CD4-positive, alpha-beta T cell (primary cell): Measurements from ENCODE around the gene DRD3. TPM values are rescaled to one million over a fixed set of nuclear protein-coding genes. Genes with fewer than 3 reads are reported as not detected.

Experiments used
- ATAC-seq: fragments of 200-7000 bp; cut with Tn5 transposase; one replicate; pipeline ENCODE4 v1.10.0; 2022; ENCODE audit warnings: mild to moderate bottlenecking; ENCODE audit not compliant: poor library complexity
- CTCF ChIA-PET: fragments of 350-600 bp; sonication (Branson Sonifier 250); formaldehyde crosslinking; loops from one replicate; lab custom pipeline; 2021; ENCODE audit warnings: antibody characterized with exemption, inconsistent platforms; lab: Charles Lee
- POLR2A ChIA-PET: fragments of 350-600 bp; sonication (Branson Sonifier 250); formaldehyde crosslinking; loops from one replicate; lab custom pipeline; 2021; ENCODE audit warnings: antibody characterized with exemption, inconsistent platforms; lab: Charles Lee
- DNase-seq, 14 experiments: peaks; one replicate each; pipeline ENCODE4 v3.0.0-alpha.2; 2013 to 2020; ENCODE audit warnings: mixed read lengths in 2 of 14
- H3K27ac ChIP-seq, 2 donors: one replicate each; pipeline versions ENCODE4 v1.5.1 to v1.7.0; 2013; ENCODE audit warnings: low read length in 2 of 2, low read depth in 1 of 2, mild to moderate bottlenecking in 1 of 2
- H3K27me3 ChIP-seq, 2 experiments: 1 replicate in 1 of 2; 2 replicates in 1 of 2; pipeline versions ENCODE4 v1.6.1 to v1.7.0; 2013; ENCODE audit warnings: low read length in 2 of 2, control low read depth in 1 of 2, mild to moderate bottlenecking in 1 of 2, moderate library complexity in 1 of 2; ENCODE audit not compliant: insufficient read depth in 2 of 2, control insufficient read depth in 1 of 2
- H3K36me3 ChIP-seq: one replicate; pipeline ENCODE4 v1.6.1; 2013; ENCODE audit warnings: low read length, control low read depth; ENCODE audit not compliant: insufficient read depth
- H3K4me1 ChIP-seq: one replicate; pipeline ENCODE4 v1.6.1; 2013; ENCODE audit warnings: low read length, control low read depth; ENCODE audit not compliant: insufficient read depth
- H3K4me3 ChIP-seq: one replicate; pipeline ENCODE4 v1.5.1; 2013; ENCODE audit warnings: mild to moderate bottlenecking, low read length, moderate library complexity
- H3K9me3 ChIP-seq, 2 experiments: 1 replicate in 1 of 2; 2 replicates in 1 of 2; pipeline versions ENCODE4 v1.6.1 to v1.7.0; 2013; ENCODE audit warnings: low read length in 2 of 2, mild to moderate bottlenecking in 2 of 2, control low read depth in 1 of 2, moderate library complexity in 1 of 2; ENCODE audit not compliant: control insufficient read depth in 1 of 2, insufficient read depth in 1 of 2
- H3K27ac Mint-ChIP-seq: one replicate; pipeline ENCODE4 v1.8.0; 2020; ENCODE audit warnings: mixed read lengths
- H3K27me3 Mint-ChIP-seq: one replicate; pipeline ENCODE4 v1.8.0; 2021; ENCODE audit warnings: mixed read lengths
- H3K36me3 Mint-ChIP-seq: one replicate; pipeline ENCODE4 v1.8.0; 2021; ENCODE audit warnings: low read depth, mixed read lengths
- H3K4me1 Mint-ChIP-seq: one replicate; pipeline ENCODE4 v1.8.0; 2021; ENCODE audit warnings: low read depth, mixed read lengths
- H3K4me3 Mint-ChIP-seq: one replicate; pipeline ENCODE4 v1.8.0; 2020; ENCODE audit warnings: mild to moderate bottlenecking, mixed read lengths
- H3K9me3 Mint-ChIP-seq: one replicate; pipeline ENCODE4 v1.8.0; 2020; ENCODE audit warnings: mixed read lengths
- intact Hi-C, 2 experiments: fragments of 100-400 bp; cut with DNase I in 1 of 2; cut with micrococcal nuclease in 1 of 2; formaldehyde crosslinking; loops; one replicate each; pipeline versions ENCODE4 v1.15.1 to v1.9.0; 2023 to 2025; cut with DNase I, micrococcal nuclease
- total RNA-seq, 174 experiments: library from RNA in 2 of 174; stranded (reverse) in 2 of 174; gene quantifications; one replicate each; pipeline ENCODE4 v1.2.3 and lab custom pipeline; 2021 to 2026
- TF ChIP-seq, protein P1 (sequence below): fragments of 200-600 bp; IDR thresholded peaks from one replicate; pipeline ENCODE4 v1.8.0; 2022; ENCODE audit warnings: antibody characterized with exemption, mild to moderate bottlenecking

Gene DRD3
- total RNA-seq, 2 experiments from 2014 or later, result not detected

DNA sequence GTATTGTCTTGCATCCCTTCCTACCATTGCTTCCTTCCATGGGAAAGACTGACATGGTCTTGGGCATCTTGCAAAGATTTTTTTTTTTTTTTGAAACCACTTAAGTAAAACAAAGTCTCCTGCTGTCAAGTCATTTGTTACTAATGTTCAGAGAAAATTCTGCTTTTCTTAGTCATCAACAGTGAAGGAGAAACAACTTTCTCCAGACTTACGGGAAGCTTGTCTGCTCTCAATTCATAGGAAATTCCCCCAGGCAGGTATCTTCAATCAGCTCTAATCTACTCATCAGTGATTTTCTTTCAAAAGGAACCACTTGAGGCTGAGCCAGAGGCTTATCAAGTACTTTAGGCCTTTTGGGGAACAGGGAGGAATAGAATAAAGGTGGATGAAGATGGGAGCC lies 15.9 kb upstream of the DRD3 start:
- Histone ChIP-seq H3K9me3 (no peaks in the 10 kb centered on the region), H3K27me3 (no peaks in the 10 kb centered on the region), H3K36me3 (no peaks in the 10 kb centered on the region), H3K27ac (no peak overlapping the region), H3K4me1 (no peaks in the 10 kb centered on the region), H3K4me3 (no peak overlapping the region)
- H3K27me3 Mint-ChIP-seq, result no peaks in the 10 kb centered on the region
- no peak overlapping the region for H3K27ac Mint-ChIP-seq
- H3K4me1 Mint-ChIP-seq, result no peaks in the 10 kb centered on the region
- ATAC-seq, result no peak
- no peaks in the 10 kb centered on the region for H3K9me3 Mint-ChIP-seq
- no peak overlapping the region for H3K4me3 Mint-ChIP-seq
- intact Hi-C loops, result no loop called here
- DNase-seq, result no peak
- ChIA-PET POLR2A (no interaction called here), CTCF (interaction anchor here (0.7 kb wide), 1 partner anchor 19 kb away, joined by 3 read pairs; no protein-coding TSS in a partner anchor)
- no peaks in the 10 kb centered on the region for H3K36me3 Mint-ChIP-seq
- TF ChIP-seq, protein P1, sequence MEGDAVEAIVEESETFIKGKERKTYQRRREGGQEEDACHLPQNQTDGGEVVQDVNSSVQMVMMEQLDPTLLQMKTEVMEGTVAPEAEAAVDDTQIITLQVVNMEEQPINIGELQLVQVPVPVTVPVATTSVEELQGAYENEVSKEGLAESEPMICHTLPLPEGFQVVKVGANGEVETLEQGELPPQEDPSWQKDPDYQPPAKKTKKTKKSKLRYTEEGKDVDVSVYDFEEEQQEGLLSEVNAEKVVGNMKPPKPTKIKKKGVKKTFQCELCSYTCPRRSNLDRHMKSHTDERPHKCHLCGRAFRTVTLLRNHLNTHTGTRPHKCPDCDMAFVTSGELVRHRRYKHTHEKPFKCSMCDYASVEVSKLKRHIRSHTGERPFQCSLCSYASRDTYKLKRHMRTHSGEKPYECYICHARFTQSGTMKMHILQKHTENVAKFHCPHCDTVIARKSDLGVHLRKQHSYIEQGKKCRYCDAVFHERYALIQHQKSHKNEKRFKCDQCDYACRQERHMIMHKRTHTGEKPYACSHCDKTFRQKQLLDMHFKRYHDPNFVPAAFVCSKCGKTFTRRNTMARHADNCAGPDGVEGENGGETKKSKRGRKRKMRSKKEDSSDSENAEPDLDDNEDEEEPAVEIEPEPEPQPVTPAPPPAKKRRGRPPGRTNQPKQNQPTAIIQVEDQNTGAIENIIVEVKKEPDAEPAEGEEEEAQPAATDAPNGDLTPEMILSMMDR, result no peak

- intact Hi-C loops, result no loop called here
- Mint-ChIP-seq H3K4me1 (no peaks in the 10 kb centered on the region), H3K36me3 (no peaks in the 10 kb centered on the region), H3K9me3 (no peaks in the 10 kb centered on the region), H3K27ac (no peak overlapping the region), H3K4me3 (no peak overlapping the region), H3K27me3 (no peaks in the 10 kb centered on the region)
- ChIA-PET POLR2A (no interaction called here), CTCF (interaction anchor here (1.2 kb wide), 1 partner anchor 12 kb away, joined by 3 read pairs; no protein-coding TSS in a partner anchor)
- TF ChIP-seq, protein P1, result no peak
- H3K4me1 ChIP-seq, result no peaks in the 10 kb centered on the region
- ATAC-seq, result no peak
- DNase-seq, result no peak
- H3K9me3 ChIP-seq, result no peaks in the 10 kb centered on the region
- no peak overlapping the region for H3K4me3 ChIP-seq
- no peaks in the 10 kb centered on the region for H3K27me3 ChIP-seq
- H3K27ac ChIP-seq, result no peak overlapping the region
- H3K36me3 ChIP-seq, result no peaks in the 10 kb centered on the region
Measured at GRCh38 chr3:114192136-114192535, 13.3 kb upstream of the DRD3 start.

GRCh38 chr3:114186501-114186900 lies 7.6 kb upstream of the DRD3 start:
- peaks cover 5 to 16% of the 10 kb centered on the region in 2 experiments for H3K9me3 ChIP-seq
- ChIA-PET CTCF (no interaction called here), POLR2A (no interaction called here)
- ATAC-seq, result no peak
- H3K27me3 ChIP-seq, result no peaks in the 10 kb centered on the region
- no peaks in the 10 kb centered on the region for H3K4me1 ChIP-seq
- no peak overlapping the region for H3K27ac Mint-ChIP-seq
- H3K4me1 Mint-ChIP-seq, result no peaks in the 10 kb centered on the region
- H3K27ac ChIP-seq, result no peak overlapping the region
- peaks cover 8% of the 10 kb centered on the region for H3K9me3 Mint-ChIP-seq
- no peak overlapping the region for H3K4me3 ChIP-seq
- no peaks in the 10 kb centered on the region for H3K27me3 Mint-ChIP-seq
- DNase-seq, result no peak
- TF ChIP-seq, protein P1, result no peak
- intact Hi-C loops, result no loop called here
- H3K36me3 Mint-ChIP-seq, result no peaks in the 10 kb centered on the region
- no peak overlapping the region for H3K4me3 Mint-ChIP-seq
- H3K36me3 ChIP-seq, result no peaks in the 10 kb centered on the region
